GM21737 (cell line): ENCODE measurements around the gene CEP350.
"Not testable (repeated sequence)": the region's sequence is repeated elsewhere in the genome, so short reads cannot be mapped to it uniquely, and the experiment has no call there.

Experiments used
- ATAC-seq: cut with Tn5 transposase; IDR thresholded peaks from one replicate; pipeline ENCODE4 v1.9.1; 2021; ENCODE audit warnings: mild to moderate bottlenecking, moderate library complexity; ENCODE audit not compliant: unreplicated experiment

Gene CEP350

GRCh38 chr1:180116964-180117763 is 162.6 kb downstream of the CEP350 start:
- no peak for ATAC-seq

- no peak for ATAC-seq
Observed at GRCh38 chr1:180117764-180118116, 163.1 kb downstream of the CEP350 start.

GRCh38 chr1:180119837-180120236 is 165.2 kb downstream of the CEP350 start:
- ATAC-seq = no peak

GRCh38 chr1:180123463-180123936 is 168.9 kb downstream of the CEP350 start:
- ATAC-seq = no peak

- no peak for ATAC-seq
Observed at GRCh38 chr1:180130651-180131050, 176.0 kb downstream of the CEP350 start.

GRCh38 chr1:180131510-180131909 is 176.9 kb downstream of the CEP350 start:
- ATAC-seq = no peak

- ATAC-seq = no peak
Observed at GRCh38 chr1:180133193-180133592, 178.6 kb downstream of the CEP350 start.

GRCh38 chr1:180133688-180134087 is 179.1 kb downstream of the CEP350 start:
- not testable (repeated sequence) for ATAC-seq

- ATAC-seq = no peak
Observed at GRCh38 chr1:180135535-180135934, 180.9 kb downstream of the CEP350 start.

- no peak for ATAC-seq
Observed at GRCh38 chr1:180136331-180136967, 181.8 kb downstream of the CEP350 start.

GRCh38 chr1:180136968-180137356 is 182.4 kb downstream of the CEP350 start:
- no peak for ATAC-seq

- no peak for ATAC-seq
Observed at GRCh38 chr1:180137776-180138175, 183.2 kb downstream of the CEP350 start.

GRCh38 chr1:180141381-180141934 is 186.8 kb downstream of the CEP350 start:
- no peak for ATAC-seq

GRCh38 chr1:180143359-180143758 is 188.7 kb downstream of the CEP350 start:
- no peak for ATAC-seq

GRCh38 chr1:180144659-180145357 is 190.2 kb downstream of the CEP350 start:
- no peak for ATAC-seq

- no peak for ATAC-seq
Observed at GRCh38 chr1:180145446-180145845, 190.8 kb downstream of the CEP350 start.

- no peak for ATAC-seq
Observed at GRCh38 chr1:180150982-180151381, 196.4 kb downstream of the CEP350 start.

- ATAC-seq = no peak
Observed at GRCh38 chr1:180151508-180151907, 196.9 kb downstream of the CEP350 start.

- no peak for ATAC-seq
Observed at GRCh38 chr1:180152588-180152987, 198.0 kb downstream of the CEP350 start.

GRCh38 chr1:180153032-180153431 is 198.4 kb downstream of the CEP350 start:
- ATAC-seq = no peak

GRCh38 chr1:180154003-180154324 is 199.4 kb downstream of the CEP350 start:
- no peak for ATAC-seq
